GM19240 (cell line): ENCODE data around the gene OPALIN.

Experiments used
- DNase-seq: peaks from one replicate; pipeline ENCODE4 v3.0.0; 2011; ENCODE audit warnings: low spot score; ENCODE audit not compliant: insufficient read length

Gene OPALIN, protein sequence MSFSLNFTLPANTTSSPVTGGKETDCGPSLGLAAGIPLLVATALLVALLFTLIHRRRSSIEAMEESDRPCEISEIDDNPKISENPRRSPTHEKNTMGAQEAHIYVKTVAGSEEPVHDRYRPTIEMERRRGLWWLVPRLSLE

DNA sequence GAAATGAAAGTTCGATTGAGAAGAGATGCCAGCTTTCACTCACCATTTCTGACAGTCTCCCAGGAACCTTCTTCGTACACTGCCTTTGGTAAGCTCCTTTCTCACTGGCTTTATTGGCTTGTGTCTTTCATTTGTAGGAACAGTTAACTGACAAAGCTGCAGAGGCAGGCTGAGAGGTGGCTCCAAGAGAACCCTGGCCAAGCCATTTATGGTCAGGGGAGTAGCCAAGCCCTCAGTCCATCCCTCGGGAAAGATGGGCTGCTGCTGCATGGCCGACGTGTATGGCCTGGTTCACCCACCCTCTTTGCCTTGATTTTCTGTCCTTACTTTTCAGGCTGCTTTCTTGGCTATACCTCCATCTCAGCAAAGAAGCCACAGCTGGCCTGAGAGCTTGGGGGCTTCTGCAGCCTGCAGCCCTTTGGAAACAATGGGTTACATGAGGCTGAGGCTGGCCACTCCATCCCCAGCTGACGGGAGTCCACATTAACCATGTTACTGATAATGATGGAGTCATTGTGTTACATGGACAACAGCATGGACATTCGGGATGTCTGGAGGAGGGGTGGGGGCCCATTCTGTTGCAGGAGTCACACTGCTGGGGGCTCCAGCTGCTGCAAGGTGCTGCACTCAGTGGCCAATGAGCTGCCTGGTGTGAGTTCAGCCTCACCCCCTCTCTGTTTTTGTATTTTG is at the start of gene OPALIN:
Gene OPALIN (minus strand): TSS at position 152 of the 690 bp plus-strand sequence. CDS start 106 bp downstream, at position 46.
- no peak for DNase-seq

DNA sequence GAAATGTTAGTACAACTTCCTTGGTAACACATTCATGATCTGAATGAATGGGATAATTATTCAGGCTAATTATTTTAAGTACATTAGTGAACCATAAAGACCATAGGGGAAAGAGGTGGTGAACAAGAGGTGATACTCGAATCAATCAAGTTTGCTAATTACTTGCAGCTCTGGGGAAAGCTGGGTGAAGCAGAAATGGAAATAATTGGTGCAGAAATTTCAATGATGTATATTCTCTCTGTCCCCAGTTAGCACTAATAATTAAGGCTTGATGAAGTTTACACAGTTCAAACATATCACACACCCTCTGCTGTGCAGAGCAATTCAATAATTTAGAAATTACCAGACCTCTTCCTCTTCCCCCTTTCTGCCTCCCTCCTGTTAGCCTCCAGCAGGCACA is 49.4 kb upstream of the OPALIN start:
- no peak for DNase-seq

DNA sequence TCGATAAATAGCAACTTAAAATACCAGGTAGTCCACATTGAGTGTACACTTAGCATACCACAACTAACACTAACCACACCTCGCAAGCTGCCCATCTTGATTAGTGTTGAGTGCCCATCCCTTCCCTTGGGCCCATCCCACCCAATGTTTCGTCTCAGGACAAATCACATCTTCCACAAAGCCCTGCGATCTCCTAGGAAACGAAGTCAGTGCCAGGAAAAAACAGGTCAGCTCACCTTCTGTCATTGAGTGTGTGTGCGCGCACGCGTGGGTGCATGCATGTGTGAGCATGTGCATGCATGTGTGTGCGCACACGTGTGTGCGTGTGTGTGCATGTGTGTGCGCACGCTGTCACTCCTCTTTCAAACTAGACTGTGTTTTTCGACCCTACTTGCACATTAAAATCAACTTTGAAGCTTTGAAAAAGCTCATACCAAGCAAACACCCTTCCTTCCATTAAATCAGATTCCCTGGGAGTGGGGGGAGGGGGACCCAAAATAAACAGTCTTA is 48.8 kb upstream of the OPALIN start:
- no peak for DNase-seq

GRCh38 chr10:96406091-96406490 is 47.3 kb upstream of the OPALIN start:
- no peak for DNase-seq

GRCh38 chr10:96402417-96403305 is 43.9 kb upstream of the OPALIN start:
- DNase-seq = no peak

- DNase-seq = no peak
Measured at GRCh38 chr10:96401036-96401435, 42.2 kb upstream of the OPALIN start.

- no peak for DNase-seq
Measured at GRCh38 chr10:96400465-96400864, 41.7 kb upstream of the OPALIN start.

DNA sequence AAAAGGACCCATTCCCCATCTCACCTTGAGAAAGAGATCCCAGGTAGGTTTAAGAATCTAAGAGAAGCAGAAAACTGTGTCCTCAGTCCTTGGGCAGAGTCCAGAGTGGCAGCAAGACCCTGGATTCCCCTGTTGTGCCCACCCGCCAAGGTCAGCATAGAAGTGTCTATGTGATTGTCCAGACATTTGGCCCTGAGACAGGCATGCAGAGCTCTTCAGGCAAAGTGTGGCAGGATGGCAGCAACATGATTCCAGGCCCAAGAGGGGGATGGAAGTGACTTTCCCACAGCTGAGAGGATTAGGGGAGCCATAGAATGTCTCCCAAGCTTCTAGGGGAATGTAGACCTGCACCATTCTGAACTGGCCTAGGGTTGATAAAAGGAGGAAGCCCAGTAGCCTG is 39.1 kb upstream of the OPALIN start:
- no peak for DNase-seq

- DNase-seq = peak; percentile 75
Measured at GRCh38 chr10:96395931-96396877, 37.4 kb upstream of the OPALIN start.

DNA sequence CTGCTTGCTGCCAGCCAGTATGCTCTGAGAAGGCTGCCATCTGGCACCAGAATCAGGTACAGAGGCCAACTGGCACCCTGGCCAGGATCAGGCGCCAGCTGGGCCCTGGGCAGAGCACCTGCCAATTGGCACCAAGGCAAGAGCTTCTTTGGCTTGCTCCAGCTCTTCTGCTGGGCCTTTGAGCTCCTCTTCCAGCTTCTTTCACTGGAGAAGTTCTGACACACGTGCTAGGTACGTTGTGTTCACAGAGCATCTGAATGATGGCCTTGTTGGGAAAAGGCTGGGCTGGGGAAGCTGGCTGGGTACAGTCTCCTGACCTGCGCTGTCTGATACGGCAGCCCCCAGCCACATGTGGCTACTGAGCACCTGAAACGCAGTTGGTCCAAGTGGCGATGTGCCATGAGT is 31.7 kb upstream of the OPALIN start:
- no peak for DNase-seq

DNA sequence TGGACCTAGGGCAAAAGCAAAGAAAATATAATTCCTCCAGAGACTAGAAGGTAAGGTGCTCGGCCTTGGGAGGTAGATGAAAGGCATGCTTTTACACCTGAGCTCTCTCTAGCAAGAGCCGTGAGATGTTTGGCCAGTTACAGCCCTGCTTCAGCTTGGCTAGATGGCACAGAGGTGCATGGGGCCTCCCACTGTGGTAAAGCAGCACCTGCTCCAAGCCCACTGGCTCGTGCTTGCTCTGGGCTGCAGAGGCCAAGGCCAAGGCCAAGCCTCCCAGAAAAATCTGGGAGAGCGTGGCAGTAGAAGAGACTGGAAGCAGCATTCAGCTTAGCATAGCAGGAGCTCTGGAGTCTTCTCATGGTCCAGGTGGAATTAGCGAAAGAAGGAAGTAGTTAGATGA is 31.0 kb upstream of the OPALIN start:
- no peak for DNase-seq

- no peak for DNase-seq
Measured at GRCh38 chr10:96387601-96388000, 28.8 kb upstream of the OPALIN start.

- no peak for DNase-seq
Measured at GRCh38 chr10:96387161-96387560, 28.4 kb upstream of the OPALIN start.

- no peak for DNase-seq
Measured at GRCh38 chr10:96384506-96384905, 25.7 kb upstream of the OPALIN start.

DNA sequence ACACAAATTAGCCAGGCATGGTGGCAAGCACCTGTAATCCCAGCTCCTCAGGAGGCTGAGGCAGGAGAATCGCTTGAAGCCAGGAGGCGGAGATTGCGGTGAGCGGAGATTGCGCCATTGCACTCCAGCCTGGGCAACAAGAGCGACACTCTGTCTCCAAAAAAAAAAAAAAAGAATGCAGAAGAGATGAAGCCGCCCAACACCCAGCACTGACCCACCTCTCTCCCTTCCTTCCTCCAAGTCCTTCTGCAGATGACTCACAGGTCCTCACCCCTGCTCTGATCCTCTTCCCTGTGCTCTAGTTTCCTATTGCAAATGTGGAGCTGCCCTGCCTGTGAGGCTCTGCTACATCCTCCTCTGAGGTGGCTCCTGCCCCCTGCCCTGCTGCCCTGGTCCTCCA is 22.0 kb upstream of the OPALIN start:
- no peak for DNase-seq

DNA sequence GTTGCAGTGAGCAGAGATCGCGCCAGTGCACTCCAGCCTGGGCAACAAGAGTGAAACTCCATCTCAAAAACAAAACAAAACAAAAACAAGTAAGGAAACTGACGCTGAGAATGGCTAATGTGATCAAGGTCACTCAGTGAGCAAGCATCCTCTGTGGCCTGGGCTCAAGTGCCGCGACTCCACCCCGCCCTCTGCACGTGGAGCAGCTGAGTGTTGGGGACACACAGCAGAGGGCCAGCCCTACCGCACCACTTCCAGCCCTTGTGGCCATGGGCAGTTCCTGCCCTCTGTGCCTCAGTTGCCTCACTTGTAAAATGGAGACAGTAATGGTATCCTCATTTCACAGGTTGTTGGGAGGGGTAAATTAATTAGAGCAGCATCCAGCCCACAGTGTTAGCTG is 21.0 kb upstream of the OPALIN start:
- DNase-seq = no peak

GRCh38 chr10:96378741-96379140 is 19.9 kb upstream of the OPALIN start:
- DNase-seq = no peak

DNA sequence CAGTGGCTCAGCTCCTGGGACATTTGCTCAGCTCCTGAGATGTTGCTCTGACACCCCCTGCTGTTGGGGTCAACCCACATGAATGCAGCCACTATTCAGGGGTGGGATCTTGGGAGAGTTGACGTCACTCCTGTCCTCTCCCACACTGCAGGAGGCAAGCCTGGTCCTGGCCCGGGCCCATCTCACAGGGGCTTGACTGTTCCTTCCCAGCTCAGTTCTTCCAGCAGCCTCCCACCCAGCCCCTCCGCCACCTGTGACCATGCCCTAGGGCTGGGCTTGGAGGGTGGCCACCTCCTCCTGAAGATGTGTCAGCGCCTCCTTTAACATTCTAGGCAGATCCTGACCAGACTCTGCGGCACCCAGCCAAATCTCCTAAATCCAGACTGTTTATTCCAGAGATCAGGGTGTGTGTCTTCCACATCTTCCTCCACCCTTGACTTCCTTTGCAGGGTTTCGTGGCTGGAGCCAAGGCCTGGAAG is 19.1 kb upstream of the OPALIN start:
- no peak for DNase-seq

DNA sequence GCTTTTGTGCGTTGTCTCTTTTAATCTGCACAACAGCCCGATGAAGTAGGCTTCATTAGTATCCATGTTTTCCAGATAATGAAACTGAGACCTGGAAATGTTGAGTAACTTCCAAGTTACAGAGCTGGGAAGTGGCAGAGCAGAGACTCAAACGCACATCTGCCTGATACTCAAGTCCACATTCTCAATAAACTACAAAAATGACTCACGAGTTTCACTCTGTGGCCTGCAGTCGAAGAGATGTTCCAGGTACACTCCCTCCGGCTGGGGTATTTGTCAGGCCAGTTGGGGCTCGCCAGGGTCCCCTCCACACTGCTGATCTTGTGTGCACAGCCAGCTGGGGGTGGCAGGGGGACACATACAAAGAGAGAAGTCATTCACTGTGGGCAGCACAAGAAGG is 17.7 kb upstream of the OPALIN start:
- DNase-seq = peak; percentile 48

DNA sequence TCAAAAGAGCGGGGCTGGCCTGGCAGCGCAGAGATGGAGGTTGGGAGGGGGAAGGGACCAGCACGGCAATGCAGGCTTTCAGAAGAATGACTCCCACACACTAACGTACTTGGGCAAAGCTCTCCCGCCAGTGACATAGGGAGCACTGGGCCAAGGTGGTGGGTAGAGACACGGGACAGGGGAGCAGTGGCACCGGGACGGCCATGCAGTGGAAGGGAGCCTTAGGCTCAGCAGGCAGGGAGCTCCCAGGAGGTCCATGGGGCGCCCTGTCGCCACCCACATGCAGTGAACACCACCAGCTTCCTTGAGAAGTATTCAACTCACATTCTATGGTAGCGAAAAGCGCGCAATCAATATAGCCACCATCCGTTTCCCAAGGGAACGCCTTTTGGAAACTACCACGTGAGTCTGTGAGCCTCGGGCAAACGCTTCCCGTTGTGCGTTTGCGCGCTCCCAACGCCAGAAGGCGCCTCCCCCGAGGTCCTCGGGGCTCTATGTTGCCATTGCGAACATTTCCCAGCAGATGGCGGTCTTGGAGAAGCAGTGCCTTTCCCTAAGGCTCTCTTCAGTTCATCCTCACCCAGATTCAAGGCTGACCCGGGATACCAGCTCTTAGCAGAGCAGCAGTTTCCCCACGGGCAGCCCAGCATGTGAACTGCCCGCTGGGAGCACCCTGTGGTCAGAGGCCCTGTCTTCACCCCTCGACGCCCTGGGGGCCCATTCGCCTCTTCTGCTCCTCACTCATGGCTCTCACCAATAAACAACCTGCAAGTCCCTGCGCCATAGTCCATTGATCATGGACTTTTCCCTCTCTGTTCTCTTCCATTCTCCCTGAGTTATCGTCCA is 16.4 kb upstream of the OPALIN start:
- DNase-seq = peak; percentile 93
